HG03025 (cell line): ENCODE results near the gene PSORS1C1.

Experiments used
- ATAC-seq: cut with Tn5 transposase; IDR thresholded peaks from one replicate; pipeline ENCODE4 v1.9.1; 2021; ENCODE audit warnings: mild to moderate bottlenecking, moderate library complexity; ENCODE audit not compliant: unreplicated experiment, low FRiP score

PSORS1C1 gene

GRCh38 chr6:31125162-31125561 lies 10.6 kb downstream of the PSORS1C1 start:
- ATAC-seq: no peak

GRCh38 chr6:31125586-31126363 lies 11.2 kb downstream of the PSORS1C1 start:
- ATAC-seq: no peak

GRCh38 chr6:31126396-31127175 lies 12.0 kb downstream of the PSORS1C1 start:
- ATAC-seq: no peak

- no peak for ATAC-seq
Measured at GRCh38 chr6:31128093-31128676, 13.6 kb downstream of the PSORS1C1 start.

GRCh38 chr6:31129130-31129529 lies 14.5 kb downstream of the PSORS1C1 start:
- no peak for ATAC-seq

GRCh38 chr6:31130751-31131150 lies 16.2 kb downstream of the PSORS1C1 start:
- no peak for ATAC-seq

GRCh38 chr6:31131595-31131994 lies 17.0 kb downstream of the PSORS1C1 start:
- ATAC-seq: no peak

GRCh38 chr6:31132806-31133205 lies 18.2 kb downstream of the PSORS1C1 start:
- ATAC-seq: no peak

- no peak for ATAC-seq
Measured at GRCh38 chr6:31135710-31136109, 21.1 kb downstream of the PSORS1C1 start.

- no peak for ATAC-seq
Measured at GRCh38 chr6:31138982-31139381, 24.4 kb downstream of the PSORS1C1 start, which contains the start of gene PSORS1C2. TSS of gene PSORS1C2 (minus strand) at chr6:31139066. CDS start at chr6:31139026, 40 bp downstream.

GRCh38 chr6:31139599-31139998 lies 25.0 kb downstream of the PSORS1C1 start:
- ATAC-seq: no peak

- no peak for ATAC-seq
Measured at GRCh38 chr6:31140643-31141042, 26.0 kb downstream of the PSORS1C1 start.

GRCh38 chr6:31142361-31142761 lies 27.8 kb downstream of the PSORS1C1 start:
- no peak for ATAC-seq

GRCh38 chr6:31143148-31143547 lies 28.5 kb downstream of the PSORS1C1 start:
- no peak for ATAC-seq

GRCh38 chr6:31144296-31144969 lies 29.8 kb downstream of the PSORS1C1 start:
- no peak for ATAC-seq

- no peak for ATAC-seq
Measured at GRCh38 chr6:31144970-31145340, 30.4 kb downstream of the PSORS1C1 start.

- ATAC-seq: no peak
Measured at GRCh38 chr6:31145386-31145785, 30.8 kb downstream of the PSORS1C1 start.

GRCh38 chr6:31149827-31150447 lies 35.3 kb downstream of the PSORS1C1 start:
- ATAC-seq: no peak

- no peak for ATAC-seq
Measured at GRCh38 chr6:31152781-31153180, 38.2 kb downstream of the PSORS1C1 start.

- no peak for ATAC-seq
Measured at GRCh38 chr6:31154436-31154835, 39.8 kb downstream of the PSORS1C1 start.
